Stomach (tissue), 9 donors: Measurements from ENCODE around the gene OLFML2A. TPM values are rescaled to one million over a fixed set of nuclear protein-coding genes. Genes with fewer than 3 reads are reported as not detected.

ENCODE experiments used
- DNase-seq, 2 donors: peaks; one replicate each; pipeline versions ENCODE4 v3.0.0 to v3.0.0-alpha.2; 2013 to 2019
- H3K27ac ChIP-seq, 5 donors: fragments of 200-600 bp in 4 of 5; sonication (generic) in 4 of 5; one replicate each; pipeline ENCODE4 v1.5.1; 2013 to 2019; ENCODE audit warnings: mild to moderate bottlenecking in 1 of 5, moderate library complexity in 1 of 5
- H3K27me3 ChIP-seq, 3 donors: fragments of 200-600 bp; sonication (generic); one replicate each; pipeline ENCODE4 v1.5.1; 2017 to 2019; ENCODE audit warnings: mixed run types in 1 of 3
- H3K36me3 ChIP-seq, 4 donors: fragments of 200-600 bp; sonication (generic); 1 replicate in 3 of 4; 2 replicates in 1 of 4; pipeline ENCODE4 v1.5.1; 2016 to 2019
- H3K4me1 ChIP-seq, 4 donors: fragments of 200-600 bp; sonication (generic); one replicate each; pipeline ENCODE4 v1.5.1; 2016 to 2019
- H3K4me3 ChIP-seq, 4 donors: fragments of 200-600 bp; sonication (generic) in 3 of 4; one replicate each; pipeline ENCODE4 v1.5.1; 2016 to 2019; ENCODE audit warnings: mild to moderate bottlenecking in 1 of 4
- H3K9me3 ChIP-seq, 4 donors: fragments of 200-600 bp; sonication (generic); one replicate each; pipeline ENCODE4 v1.5.1; 2016 to 2019
- CTCF ChIP-seq, 7 experiments: fragments of 450-650 bp in 4 of 7; fragments of 200-600 bp in 3 of 7; sonication (generic) in 3 of 7; IDR thresholded peaks; one replicate each; pipeline ENCODE4 v1.5.1; 2016 to 2019; ENCODE audit warnings: antibody characterized with exemption in 7 of 7, control low read depth in 2 of 7, mild to moderate bottlenecking in 1 of 7
- EP300 ChIP-seq: sonication (generic); formaldehyde crosslinking; IDR thresholded peaks from one replicate; pipeline ENCODE4 v1.6.1; 2017; ENCODE audit warnings: antibody characterized with exemption
- POLR2A ChIP-seq, 4 donors: fragments of 450-650 bp; IDR thresholded peaks; one replicate each; pipeline ENCODE4 v1.6.1; 2016; ENCODE audit warnings: antibody characterized with exemption in 4 of 4, control low read depth in 2 of 4, mild to moderate bottlenecking in 1 of 4, moderate library complexity in 1 of 4
- POLR2AphosphoS5 ChIP-seq, 3 donors: sonication (generic); formaldehyde crosslinking; IDR thresholded peaks; one replicate each; pipeline ENCODE4 v1.6.1; 2016; ENCODE audit warnings: antibody characterized with exemption in 3 of 3
- WGBS, 5 donors: extraction: QIAGEN DNeasy Blood & Tissue Kit in 3 of 5; methylation state at CpG; one replicate each; pipeline versions ENCODE4 v1.1.5 to v1.1.7; 2013 to 2018; 5-methylcytosine and 5-hydroxymethylcytosine counted together
- intact Hi-C: fragments of 100-400 bp; cut with DNase I; formaldehyde crosslinking; loops from one replicate; pipeline ENCODE4 v1.15.1; 2023; ENCODE audit warnings: low total_unique reads
- polyA plus RNA-seq, 3 donors: library from polyadenylated mRNA; stranded (reverse); fragments of 200-250 nt; gene quantifications; one replicate each; pipeline ENCODE4 v1.2.3, GENCODE V29; 2013
- total RNA-seq, 5 donors: library from RNA; depleted of rRNA; stranded (reverse); fragments of >200 nt; gene quantifications; one replicate each; pipeline versions ENCODE4 v1.1.0 to v1.2.3, GENCODE V29; 2014 to 2016
- donor health status: healthy with polysubstance abuse.
- donor health status: Bipolar disorder and iron deficiency.
- donor health status: healthy.

The OLFML2A gene
- total and polyA plus RNA-seq, 8 donors = 0.56 to 91.2 (median 3.5) TPM

- peak; percentile 78 to 91 for DNase-seq
- Histone ChIP-seq H3K27ac (peak within 1 kb of the TSS in 4 of 5 donors; percentile 27 to 73 (median 35)), H3K27me3 (peaks cover 0 to 3% (median 0%) of the 10 kb centered on the region in 3 donors), H3K4me3 (peak within 1 kb of the TSS; percentile 43 to 58 (median 46)), H3K9me3 (no peaks in the 10 kb centered on the region), H3K36me3 (peaks cover 12 to 21% (median 19%) of the 10 kb centered on the region in 4 donors), H3K4me1 (peaks cover 10 to 19% (median 16%) of the 10 kb centered on the region in 4 donors)
- intact Hi-C loops = loop anchor here (5.0 kb wide), 1 partner anchor 81 kb away; the partner anchor contains the start of gene NR6A1
- WGBS, 5 donors = 1 to 11% (median 1%) methylated on average over 3 to 51 of the region's 51 CpGs
- TF ChIP-seq EP300 = no peak
- TF ChIP-seq CTCF (IDR thresholded peaks at IDR 0.05) = peak in 5 of 7 experiments; percentile 89 to 99 (median 98)
- peak in 1 of 3 donors; percentile 21 for TF ChIP-seq POLR2AphosphoS5 (IDR thresholded peaks at IDR 0.05)
These were observed 76.0 kb downstream of the OLFML2A start, which contains the start of gene WDR38 for GRCh38 chr9:124852829-124853531. TSS of gene WDR38 (plus strand) at chr9:124853460. CDS start at chr9:124853532, 72 bp downstream.

- peak overlapping the region in 3 of 5 donors; percentile 27 to 73 (median 42) for H3K27ac ChIP-seq
- TF ChIP-seq EP300 = no peak
- TF ChIP-seq POLR2A (IDR thresholded peaks at IDR 0.05) = no peak
- no peak for TF ChIP-seq POLR2AphosphoS5 (IDR thresholded peaks at IDR 0.05)
- TF ChIP-seq CTCF (IDR thresholded peaks at IDR 0.05) = no peak
- WGBS, 5 donors = 55 to 69% (median 61%) methylated on average over 4 to 11 of the region's 11 CpGs
These were observed 76.7 kb downstream of the OLFML2A start for GRCh38 chr9:124853605-124854143.

GRCh38 chr9:124854161-124854560 is 77.2 kb downstream of the OLFML2A start:
- WGBS, 5 donors = 72 to 90% (median 83%) methylated on average over 7 to 8 of the region's 8 CpGs
- H3K27ac ChIP-seq = no peak overlapping the region
- intact Hi-C loops = loop anchor here (5.0 kb wide), 1 partner anchor 82 kb away; the partner anchor contains the start of gene NR6A1
- no peak for TF ChIP-seq EP300
- no peak for TF ChIP-seq POLR2AphosphoS5 (IDR thresholded peaks at IDR 0.05)
- no peak for TF ChIP-seq CTCF (IDR thresholded peaks at IDR 0.05)
- no peak for TF ChIP-seq POLR2A (IDR thresholded peaks at IDR 0.05)
- no peaks in the 10 kb centered on the region for H3K27me3 ChIP-seq
- H3K4me1 ChIP-seq = peaks cover 11 to 29% (median 25%) of the 10 kb centered on the region in 4 donors
- no peaks in the 10 kb centered on the region for H3K9me3 ChIP-seq
- no peak overlapping the region for H3K4me3 ChIP-seq
- H3K36me3 ChIP-seq = peaks cover 24 to 33% (median 31%) of the 10 kb centered on the region in 4 donors
- DNase-seq = no peak

More at GRCh38 chr9:124853605-124854143, 76.7 kb downstream of the OLFML2A start:
- peak overlapping the region; percentile 43 to 58 (median 46) for H3K4me3 ChIP-seq
- peaks cover 10 to 24% (median 20%) of the 10 kb centered on the region in 4 donors for H3K4me1 ChIP-seq
- intact Hi-C loops = loop anchor here (5.0 kb wide), 1 partner anchor 81 kb away; the partner anchor contains the start of gene NR6A1
- DNase-seq = no peak
- peaks cover 19 to 28% (median 26%) of the 10 kb centered on the region in 4 donors for H3K36me3 ChIP-seq
- H3K27me3 ChIP-seq = no peaks in the 10 kb centered on the region
- H3K9me3 ChIP-seq = no peaks in the 10 kb centered on the region

- Histone ChIP-seq H3K36me3 (peaks cover 31 to 39% (median 37%) of the 10 kb centered on the region in 4 donors), H3K4me1 (peaks cover 18 to 36% (median 31%) of the 10 kb centered on the region in 4 donors), H3K27me3 (no peaks in the 10 kb centered on the region), H3K9me3 (no peaks in the 10 kb centered on the region), H3K4me3 (no peak overlapping the region), H3K27ac (no peak overlapping the region)
- intact Hi-C loops = loop anchor here (5.0 kb wide), 1 partner anchor 83 kb away; the partner anchor contains the start of gene NR6A1
- TF ChIP-seq POLR2AphosphoS5 (IDR thresholded peaks at IDR 0.05) (no peak), EP300 (no peak), POLR2A (IDR thresholded peaks at IDR 0.05) (no peak), CTCF (IDR thresholded peaks at IDR 0.05) (no peak)
- 54 to 67% (median 59%) methylated on average over 7 of the region's 7 CpGs for WGBS, 5 donors
- no peak for DNase-seq
These were observed 77.9 kb downstream of the OLFML2A start for GRCh38 chr9:124854822-124855221.
